ENCODE data around the gene PAEP.

The PAEP gene

DNA sequence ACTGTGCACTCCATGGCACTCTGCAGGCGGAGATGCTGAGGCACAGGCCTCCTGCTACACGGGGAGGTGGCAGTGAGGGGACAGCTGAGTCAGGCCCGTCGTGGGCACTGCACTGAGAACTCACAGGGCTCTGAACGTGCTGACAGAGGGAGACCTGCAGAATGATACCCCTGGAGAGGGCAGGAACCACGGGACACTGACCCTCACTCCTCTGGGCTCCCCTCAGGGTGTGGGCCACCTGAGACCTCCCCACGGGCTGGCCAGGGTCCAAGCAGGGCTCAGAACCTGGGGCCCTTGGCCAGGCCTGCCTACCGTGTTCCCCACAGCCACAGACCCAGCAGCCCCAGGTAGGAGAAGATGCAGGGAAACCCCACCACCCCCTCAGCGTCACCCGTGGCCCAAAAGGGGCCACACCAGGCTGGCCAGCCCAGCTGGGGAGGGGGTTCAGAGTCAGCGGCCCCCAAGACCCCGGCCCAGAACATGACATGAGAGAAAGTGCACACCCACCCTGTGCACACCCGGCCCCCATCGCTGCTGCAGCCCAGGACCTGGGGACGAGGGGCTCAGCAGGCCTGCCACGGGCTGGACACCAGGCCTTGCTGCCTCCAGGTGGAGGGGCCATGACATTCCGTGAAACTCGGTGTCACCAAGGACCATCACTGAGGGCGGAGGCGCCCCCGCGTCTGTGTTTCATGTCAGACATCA, 46.9 kb downstream of the PAEP start:
- no peak for TF ChIP-seq CTCF (IDR thresholded peaks at IDR 0.05; ENCODE audit: low read depth, low read length, missing control alignments)
- no peak for DNase-seq (ENCODE audit: extremely low read depth, low read depth)
- H3K4me3 ChIP-seq (replicated peaks; ENCODE audit: low read depth, low read length): no peak overlapping the region

DNA sequence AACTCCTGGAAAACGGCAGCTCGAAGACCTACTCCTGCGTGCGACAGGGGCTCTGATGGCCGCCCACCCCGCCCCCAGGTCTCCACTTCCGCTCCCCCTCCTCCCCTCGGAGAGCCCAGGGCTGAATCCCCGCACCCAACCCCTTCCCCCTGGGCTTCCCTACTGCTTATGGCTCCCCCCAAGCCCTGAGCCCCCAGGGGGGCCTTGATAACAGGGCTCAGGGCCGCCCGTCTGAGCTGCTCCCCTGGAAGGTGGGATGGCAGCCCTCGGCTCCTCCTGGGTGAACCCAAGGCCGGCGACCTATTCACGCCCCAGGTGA, 47.4 kb downstream of the PAEP start:
- no peak for TF ChIP-seq CTCF (IDR thresholded peaks at IDR 0.05; ENCODE audit: low read depth, low read length, missing control alignments)
- H3K4me3 ChIP-seq (replicated peaks; ENCODE audit: low read depth, low read length): no peak overlapping the region
- DNase-seq (ENCODE audit: extremely low read depth, low read depth): no peak

GRCh38 chr9:135609366-135609955, 47.9 kb downstream of the PAEP start:
- DNase-seq (ENCODE audit: extremely low read depth, low read depth): no peak
- TF ChIP-seq CTCF (IDR thresholded peaks at IDR 0.05; ENCODE audit: low read depth, low read length, missing control alignments): no peak
- no peak overlapping the region for H3K4me3 ChIP-seq (replicated peaks; ENCODE audit: low read depth, low read length)

DNA sequence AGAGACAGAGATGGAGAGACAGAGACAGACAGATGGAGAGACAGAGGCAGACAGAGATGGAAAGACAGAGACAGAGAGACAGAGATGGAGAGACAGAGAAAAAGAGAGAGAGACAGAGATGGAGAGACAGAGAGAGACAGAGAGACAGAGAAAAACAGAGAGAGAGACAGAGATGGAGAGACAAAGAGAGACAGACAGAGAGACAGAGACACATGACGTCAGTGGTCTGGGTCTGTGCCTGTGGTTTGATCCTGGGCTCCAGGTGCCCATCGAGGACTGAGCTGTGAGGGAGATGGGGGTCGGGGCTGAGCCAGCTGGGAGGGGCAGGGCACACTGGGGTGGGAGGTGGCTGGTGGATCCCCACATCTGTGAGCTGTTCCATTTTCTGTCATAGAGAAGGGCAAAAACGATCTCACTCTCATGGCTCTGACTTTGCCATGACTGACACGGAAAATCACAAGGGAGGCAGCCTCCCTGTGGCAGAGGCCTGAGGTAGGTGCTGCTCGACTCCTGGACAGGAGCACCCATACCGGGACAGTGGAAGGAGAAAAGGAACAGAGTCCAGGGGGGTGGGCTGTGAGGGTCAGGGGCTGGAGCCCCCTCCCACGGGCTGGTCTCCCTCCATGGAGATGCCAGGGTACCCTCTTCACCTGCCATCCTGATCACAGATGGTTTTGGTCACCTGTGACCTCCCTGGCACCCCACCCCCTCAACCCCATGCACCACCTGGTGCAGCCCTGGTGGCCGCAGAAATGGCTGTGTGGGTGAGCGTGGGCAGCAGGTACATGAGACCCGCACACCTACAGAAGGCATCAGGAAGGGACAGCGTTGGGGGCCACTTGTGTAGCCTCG, 49.0 kb downstream of the PAEP start:
- no peak for DNase-seq (ENCODE audit: extremely low read depth, low read depth)
- H3K4me3 ChIP-seq (replicated peaks; ENCODE audit: low read depth, low read length): no peak overlapping the region
- TF ChIP-seq CTCF (IDR thresholded peaks at IDR 0.05; ENCODE audit: low read depth, low read length, missing control alignments): no peak

DNA sequence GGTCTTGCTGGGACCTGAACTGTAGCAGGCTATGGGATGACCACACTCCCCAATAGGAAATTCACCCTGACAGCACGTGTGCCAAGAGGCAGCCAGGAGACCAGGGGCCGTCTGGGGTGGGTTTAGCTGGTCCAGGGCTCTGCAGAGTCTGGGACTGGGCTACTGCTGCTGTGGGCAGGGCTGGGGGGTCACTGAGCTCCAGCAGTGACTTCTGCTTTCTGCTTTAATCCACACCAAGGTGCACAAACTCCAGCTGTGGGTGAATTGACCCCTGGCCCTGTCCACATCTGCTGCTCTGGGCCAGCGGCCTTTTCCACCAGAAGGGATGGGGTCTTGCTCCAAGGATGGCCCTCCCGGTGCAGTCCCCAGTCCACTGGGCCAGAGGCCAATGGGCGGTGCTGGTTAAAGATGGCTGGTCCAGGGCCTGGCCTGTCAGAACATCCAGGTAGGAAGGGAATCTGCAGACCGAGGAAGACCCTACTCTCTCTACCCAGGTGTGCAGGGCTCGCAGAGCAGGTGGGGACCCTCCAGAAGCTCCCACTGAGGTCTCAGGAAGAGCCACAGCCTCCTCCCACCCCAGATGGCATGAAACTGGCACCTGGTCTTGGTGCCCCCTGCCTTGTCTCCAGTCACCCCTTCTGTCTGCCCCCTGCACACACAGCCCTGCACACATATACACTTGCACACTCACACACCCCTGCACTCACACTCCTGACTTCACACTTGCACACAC, 49.8 kb downstream of the PAEP start:
- no peak for DNase-seq (ENCODE audit: extremely low read depth, low read depth)
- H3K4me3 ChIP-seq (replicated peaks; ENCODE audit: low read depth, low read length): no peak overlapping the region
- TF ChIP-seq CTCF (IDR thresholded peaks at IDR 0.05; ENCODE audit: low read depth, low read length, missing control alignments): no peak

GRCh38 chr9:135611875-135612209, 50.3 kb downstream of the PAEP start:
- H3K4me3 ChIP-seq (replicated peaks; ENCODE audit: low read depth, low read length): no peak overlapping the region
- no peak for TF ChIP-seq CTCF (IDR thresholded peaks at IDR 0.05; ENCODE audit: low read depth, low read length, missing control alignments)
- no peak for DNase-seq (ENCODE audit: extremely low read depth, low read depth)

Measured in HFF-Myc (cell line).